OCI-LY1 (cell line): Measurements from ENCODE around the gene UBTD1.

Source experiments
- EZH2 ChIP-seq: fragments of 200-600 bp; sonication (generic), shearing (Covaris generic); IDR thresholded peaks from 2 replicates; pipeline ENCODE4 v1.8.0; 2017; ENCODE audit warnings: borderline replicate concordance, mixed run types, mild to moderate bottlenecking, antibody characterized with exemption, low read length, moderate library complexity, mixed read lengths
- TF ChIP-seq, protein P1 (sequence below): fragments of 200-600 bp; sonication (generic), shearing (Covaris generic); IDR thresholded peaks from 2 replicates; pipeline ENCODE4 v1.5.1; 2017; ENCODE audit warnings: mild to moderate bottlenecking, antibody characterized with exemption, low read length, moderate library complexity, mixed read lengths

GRCh38 chr10:97593421-97593820 lies 94.7 kb downstream of the UBTD1 start:
- TF ChIP-seq, protein P1, sequence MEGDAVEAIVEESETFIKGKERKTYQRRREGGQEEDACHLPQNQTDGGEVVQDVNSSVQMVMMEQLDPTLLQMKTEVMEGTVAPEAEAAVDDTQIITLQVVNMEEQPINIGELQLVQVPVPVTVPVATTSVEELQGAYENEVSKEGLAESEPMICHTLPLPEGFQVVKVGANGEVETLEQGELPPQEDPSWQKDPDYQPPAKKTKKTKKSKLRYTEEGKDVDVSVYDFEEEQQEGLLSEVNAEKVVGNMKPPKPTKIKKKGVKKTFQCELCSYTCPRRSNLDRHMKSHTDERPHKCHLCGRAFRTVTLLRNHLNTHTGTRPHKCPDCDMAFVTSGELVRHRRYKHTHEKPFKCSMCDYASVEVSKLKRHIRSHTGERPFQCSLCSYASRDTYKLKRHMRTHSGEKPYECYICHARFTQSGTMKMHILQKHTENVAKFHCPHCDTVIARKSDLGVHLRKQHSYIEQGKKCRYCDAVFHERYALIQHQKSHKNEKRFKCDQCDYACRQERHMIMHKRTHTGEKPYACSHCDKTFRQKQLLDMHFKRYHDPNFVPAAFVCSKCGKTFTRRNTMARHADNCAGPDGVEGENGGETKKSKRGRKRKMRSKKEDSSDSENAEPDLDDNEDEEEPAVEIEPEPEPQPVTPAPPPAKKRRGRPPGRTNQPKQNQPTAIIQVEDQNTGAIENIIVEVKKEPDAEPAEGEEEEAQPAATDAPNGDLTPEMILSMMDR = no peak
- no peak for TF ChIP-seq EZH2
